Thoracic aorta (tissue), 2 donors: ENCODE measurements around the gene SCGB2B2. TPM values are rescaled to one million over a fixed set of nuclear protein-coding genes. Genes with fewer than 3 reads are reported as not detected.

Experiments used
- ATAC-seq: fragments of 150-250 bp; one replicate; pipeline ENCODE4 v1.8.0; 2017; ENCODE audit warnings: low read depth; ENCODE audit not compliant: insufficient number of reproducible peaks, low FRiP score
- DNase-seq: peaks from one replicate; pipeline ENCODE4 v3.0.0-alpha.2; 2020; ENCODE audit warnings: low spot score
- H3K27ac ChIP-seq, 2 donors: fragments of 200-600 bp; sonication (generic); 1 replicate in 1 of 2; 2 replicates in 1 of 2; pipeline ENCODE4 v1.5.1; 2016; ENCODE audit warnings: mild to moderate bottlenecking in 2 of 2, moderate library complexity in 2 of 2
- H3K27me3 ChIP-seq: fragments of 200-600 bp; sonication (generic); replicated peaks from 2 replicates; pipeline ENCODE4 v1.6.0; 2016; ENCODE audit warnings: mild to moderate bottlenecking; ENCODE audit not compliant: insufficient read depth
- H3K36me3 ChIP-seq: fragments of 200-600 bp; sonication (generic); one replicate; pipeline ENCODE4 v1.5.1; 2016
- H3K4me1 ChIP-seq, 2 donors: fragments of 200-600 bp; sonication (generic); 1 replicate in 1 of 2; 2 replicates in 1 of 2; pipeline versions ENCODE4 v1.5.1 to v1.6.0; 2016; ENCODE audit warnings: low read depth in 2 of 2, mild to moderate bottlenecking in 1 of 2; ENCODE audit not compliant: control insufficient read depth in 1 of 2
- H3K4me3 ChIP-seq: fragments of 200-600 bp; sonication (generic); 2 replicates; pipeline ENCODE4 v1.5.1; 2016; ENCODE audit warnings: mild to moderate bottlenecking
- H3K9me3 ChIP-seq: fragments of 200-600 bp; sonication (generic); 2 replicates; pipeline ENCODE4 v1.5.1; 2016
- total RNA-seq, 2 donors: library from RNA; depleted of rRNA; stranded (reverse); fragments of >200 nt; gene quantifications; one replicate each; pipeline versions ENCODE4 v1.1.0 to v1.2.3, GENCODE V29; 2016
- TF ChIP-seq, protein P1 (sequence below): fragments of 200-600 bp; sonication (generic); IDR thresholded peaks from one replicate; pipeline ENCODE4 v1.5.1; 2019; ENCODE audit warnings: antibody characterized with exemption

Gene SCGB2B2
- total RNA-seq, 2 donors from 2014 or later: 0.41 to 1.1 TPM

DNA sequence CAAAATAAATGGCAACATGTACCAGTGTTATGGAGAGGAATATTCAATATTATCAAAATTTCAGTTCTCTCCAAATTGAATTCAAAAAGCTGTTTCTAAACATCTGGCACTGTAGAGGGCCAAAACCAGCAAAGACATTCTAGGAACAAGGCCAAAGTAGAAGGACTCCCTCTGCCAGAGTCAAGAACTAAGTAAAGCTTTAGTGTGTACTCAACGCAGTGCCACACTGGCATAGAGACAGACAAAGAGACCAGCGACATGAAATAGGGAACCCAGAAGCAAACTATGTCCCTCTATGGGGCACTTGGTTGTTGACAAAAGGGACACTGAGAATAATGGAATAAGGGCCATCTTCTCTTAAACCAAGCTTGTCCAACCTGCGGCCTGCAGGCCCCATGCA is 15.6 kb downstream of the SCGB2B2 start:
- Histone ChIP-seq H3K36me3 (no peaks in the 10 kb centered on the region), H3K27me3 (no peaks in the 10 kb centered on the region), H3K4me1 (peaks cover 0 to 14% of the 10 kb centered on the region in 2 donors), H3K9me3 (no peaks in the 10 kb centered on the region), H3K4me3 (no peak overlapping the region), H3K27ac (peak overlapping the region in 1 of 2 donors; percentile 41)
- ATAC-seq (no peak), DNase-seq (no peak)
- TF ChIP-seq, protein P1, sequence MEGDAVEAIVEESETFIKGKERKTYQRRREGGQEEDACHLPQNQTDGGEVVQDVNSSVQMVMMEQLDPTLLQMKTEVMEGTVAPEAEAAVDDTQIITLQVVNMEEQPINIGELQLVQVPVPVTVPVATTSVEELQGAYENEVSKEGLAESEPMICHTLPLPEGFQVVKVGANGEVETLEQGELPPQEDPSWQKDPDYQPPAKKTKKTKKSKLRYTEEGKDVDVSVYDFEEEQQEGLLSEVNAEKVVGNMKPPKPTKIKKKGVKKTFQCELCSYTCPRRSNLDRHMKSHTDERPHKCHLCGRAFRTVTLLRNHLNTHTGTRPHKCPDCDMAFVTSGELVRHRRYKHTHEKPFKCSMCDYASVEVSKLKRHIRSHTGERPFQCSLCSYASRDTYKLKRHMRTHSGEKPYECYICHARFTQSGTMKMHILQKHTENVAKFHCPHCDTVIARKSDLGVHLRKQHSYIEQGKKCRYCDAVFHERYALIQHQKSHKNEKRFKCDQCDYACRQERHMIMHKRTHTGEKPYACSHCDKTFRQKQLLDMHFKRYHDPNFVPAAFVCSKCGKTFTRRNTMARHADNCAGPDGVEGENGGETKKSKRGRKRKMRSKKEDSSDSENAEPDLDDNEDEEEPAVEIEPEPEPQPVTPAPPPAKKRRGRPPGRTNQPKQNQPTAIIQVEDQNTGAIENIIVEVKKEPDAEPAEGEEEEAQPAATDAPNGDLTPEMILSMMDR: no peak

DNA sequence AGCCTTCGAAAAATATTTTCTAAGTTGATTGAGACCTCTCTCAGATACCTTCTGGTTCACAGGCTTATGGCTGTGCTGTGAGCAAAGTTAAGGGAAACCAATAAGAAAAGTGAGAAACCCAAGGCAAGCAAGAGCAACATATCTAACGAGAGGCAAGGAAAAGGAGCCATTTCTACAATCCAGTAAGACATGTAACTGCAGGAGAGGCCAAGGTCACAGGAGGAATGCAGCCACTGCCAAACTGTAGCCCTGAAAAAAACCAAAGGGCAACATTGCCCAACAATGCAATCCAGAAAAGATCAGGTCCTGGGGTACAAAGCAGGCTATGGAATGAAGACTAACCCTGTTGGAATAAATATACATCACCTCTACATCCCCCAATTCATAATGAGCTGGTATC is 21.3 kb downstream of the SCGB2B2 start:
- DNase-seq: no peak
- Histone ChIP-seq H3K9me3 (no peaks in the 10 kb centered on the region), H3K27ac (no peak overlapping the region), H3K27me3 (no peaks in the 10 kb centered on the region), H3K36me3 (no peaks in the 10 kb centered on the region), H3K4me1 (no peaks in the 10 kb centered on the region), H3K4me3 (no peak overlapping the region)
- TF ChIP-seq, protein P1: no peak
- ATAC-seq: no peak

DNA sequence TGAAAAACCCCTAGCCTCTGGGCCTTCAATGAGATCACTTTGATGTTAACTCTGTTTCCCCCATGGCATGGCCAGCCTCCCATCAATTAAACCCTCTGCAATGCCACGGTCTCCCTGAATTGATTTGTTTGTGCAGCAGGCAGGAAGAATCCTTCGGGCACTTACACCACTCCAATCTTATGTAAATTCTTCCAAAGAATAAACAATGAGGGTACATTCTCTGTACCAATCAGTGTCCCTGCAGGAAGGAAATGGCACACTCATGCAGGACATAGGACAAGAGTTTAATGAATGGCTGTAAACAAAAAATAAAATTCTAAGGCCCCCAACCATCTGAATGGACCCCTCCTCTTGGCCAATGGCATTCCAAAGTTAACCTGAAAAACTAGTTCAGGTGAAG is 22.2 kb downstream of the SCGB2B2 start:
- Histone ChIP-seq H3K27ac (no peak overlapping the region), H3K4me3 (no peak overlapping the region), H3K9me3 (no peaks in the 10 kb centered on the region), H3K36me3 (no peaks in the 10 kb centered on the region), H3K4me1 (no peaks in the 10 kb centered on the region), H3K27me3 (no peaks in the 10 kb centered on the region)
- ATAC-seq: no peak
- DNase-seq: no peak
- TF ChIP-seq, protein P1: no peak

DNA sequence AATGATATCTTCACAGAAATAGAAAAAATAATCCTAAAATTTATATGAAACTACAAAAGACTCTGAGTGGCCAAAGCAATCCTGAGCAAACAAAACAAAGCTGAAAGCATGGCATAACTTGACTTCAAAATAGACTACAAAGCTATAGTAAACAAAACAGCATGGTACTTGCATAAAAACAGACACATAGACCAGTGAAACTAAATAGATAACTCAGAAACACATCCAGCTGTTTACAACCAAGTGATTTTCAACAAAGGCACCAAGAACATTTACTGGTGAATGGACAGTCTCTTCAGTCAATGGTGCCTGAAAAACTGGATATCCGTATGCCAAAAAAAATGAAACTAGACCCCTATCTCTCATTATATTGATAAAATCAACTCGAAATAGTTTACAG is 25.2 kb downstream of the SCGB2B2 start:
- Histone ChIP-seq H3K4me1 (no peaks in the 10 kb centered on the region), H3K36me3 (no peaks in the 10 kb centered on the region), H3K4me3 (no peak overlapping the region), H3K27me3 (no peaks in the 10 kb centered on the region), H3K27ac (no peak overlapping the region), H3K9me3 (no peaks in the 10 kb centered on the region)
- DNase-seq (no peak), ATAC-seq (no peak)
- TF ChIP-seq, protein P1: no peak

DNA sequence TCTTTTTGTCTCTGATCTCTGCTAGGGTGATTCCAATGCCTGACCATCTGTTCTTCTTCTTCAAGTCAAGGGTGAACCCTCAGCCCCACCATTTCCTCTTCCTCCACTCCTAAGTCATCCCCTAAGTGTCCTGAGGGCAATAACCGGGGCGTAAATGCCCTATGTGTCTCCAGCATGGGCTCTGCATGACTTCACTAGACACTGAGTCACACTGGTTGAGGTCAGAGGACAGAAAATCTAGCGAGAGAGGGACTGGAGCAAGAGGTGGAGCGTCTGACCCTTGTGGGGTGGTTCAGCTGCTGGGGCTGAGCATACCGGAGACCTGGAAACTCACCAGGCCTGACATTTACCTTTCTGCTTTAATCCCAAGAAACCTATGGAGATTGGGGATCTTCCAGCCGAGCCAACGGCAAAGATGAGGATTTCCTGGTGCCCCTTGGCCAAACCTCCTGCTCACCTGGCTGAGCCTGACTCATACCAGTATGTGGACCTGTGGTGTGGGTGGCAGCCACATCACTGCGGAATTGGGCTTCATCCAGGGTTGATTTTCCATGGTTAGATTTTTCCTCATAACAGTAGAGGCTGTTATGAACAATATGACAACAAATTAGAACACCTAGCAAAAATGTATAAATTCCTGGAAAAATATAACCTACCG is 26.9 kb downstream of the SCGB2B2 start:
- Histone ChIP-seq H3K4me3 (no peak overlapping the region), H3K4me1 (no peaks in the 10 kb centered on the region), H3K36me3 (no peaks in the 10 kb centered on the region), H3K9me3 (no peaks in the 10 kb centered on the region), H3K27me3 (no peaks in the 10 kb centered on the region), H3K27ac (no peak overlapping the region)
- DNase-seq: no peak
- no peak for ATAC-seq
- TF ChIP-seq, protein P1: no peak
